Measurements from ENCODE around the gene SLC22A5.
"Not testable (repeated sequence)": the region's sequence is repeated elsewhere in the genome, so short reads cannot be mapped to it uniquely, and the experiment has no call there.

Gene SLC22A5

GRCh38 chr5:132429463-132430440, 60.2 kb downstream of the SLC22A5 start:
- DNase-seq, result no peak

- no peak for DNase-seq
Observed at GRCh38 chr5:132430746-132431145, 61.2 kb downstream of the SLC22A5 start.

- DNase-seq, result no peak
Observed at GRCh38 chr5:132431632-132432031, 62.1 kb downstream of the SLC22A5 start.

GRCh38 chr5:132433141-132433540, 63.6 kb downstream of the SLC22A5 start:
- no peak for DNase-seq

GRCh38 chr5:132434416-132435286, 65.1 kb downstream of the SLC22A5 start:
- no peak for DNase-seq

GRCh38 chr5:132435447-132435846, 65.9 kb downstream of the SLC22A5 start:
- DNase-seq, result no peak

- no peak for DNase-seq
Observed at GRCh38 chr5:132435886-132436285, 66.4 kb downstream of the SLC22A5 start.

- DNase-seq, result no peak
Observed at GRCh38 chr5:132436936-132437335, 67.4 kb downstream of the SLC22A5 start.

GRCh38 chr5:132437604-132438266, 68.2 kb downstream of the SLC22A5 start:
- no peak for DNase-seq

GRCh38 chr5:132438267-132438645, 68.7 kb downstream of the SLC22A5 start:
- DNase-seq, result not testable (repeated sequence)

- no peak for DNase-seq
Observed at GRCh38 chr5:132438917-132439316, 69.4 kb downstream of the SLC22A5 start.

- no peak for DNase-seq
Observed at GRCh38 chr5:132439521-132440089, 70.1 kb downstream of the SLC22A5 start.

- DNase-seq, result no peak
Observed at GRCh38 chr5:132444061-132444460, 74.6 kb downstream of the SLC22A5 start.

Measured in NCI-H1092 treated with DMSO at 0.1 percent for 48 hours (cell line).